Retinal pigment epithelial cell (primary cell): ENCODE results near the gene SLC49A3.
"Not testable (repeated sequence)": the region's sequence is repeated elsewhere in the genome, so short reads cannot be mapped to it uniquely, and the experiment has no call there.

ENCODE experiments used
- DNase-seq: peaks from one replicate; pipeline ENCODE4 v3.0.0-alpha.2; 2010; ENCODE audit warnings: low read depth
- H3K4me3 ChIP-seq: 2 replicates; pipeline ENCODE4 v1.5.1; 2011; ENCODE audit warnings: mild to moderate bottlenecking, low read length, control low read depth, moderate library complexity
- TF ChIP-seq, protein P1 (sequence below): conservative IDR thresholded peaks from 2 replicates; pipeline ENCODE4 v1.5.1; 2011; ENCODE audit warnings: low read depth, low read length, control low read depth, inconsistent platforms

SLC49A3 gene

GRCh38 chr4:674172-675035, 14.5 kb downstream of the SLC49A3 start, which contains the start of the genes ATP5ME and MYL5:
Gene ATP5ME (minus strand): TSS chr4:674276. CDS start chr4:674247, 29 bp downstream.
Gene MYL5 (plus strand): TSS chr4:674542. CDS start chr4:678027, 3,485 bp downstream.
- H3K4me3 ChIP-seq = peak within 1 kb of the TSS; percentile 80
- peak; percentile 83 for DNase-seq
- TF ChIP-seq, protein P1, sequence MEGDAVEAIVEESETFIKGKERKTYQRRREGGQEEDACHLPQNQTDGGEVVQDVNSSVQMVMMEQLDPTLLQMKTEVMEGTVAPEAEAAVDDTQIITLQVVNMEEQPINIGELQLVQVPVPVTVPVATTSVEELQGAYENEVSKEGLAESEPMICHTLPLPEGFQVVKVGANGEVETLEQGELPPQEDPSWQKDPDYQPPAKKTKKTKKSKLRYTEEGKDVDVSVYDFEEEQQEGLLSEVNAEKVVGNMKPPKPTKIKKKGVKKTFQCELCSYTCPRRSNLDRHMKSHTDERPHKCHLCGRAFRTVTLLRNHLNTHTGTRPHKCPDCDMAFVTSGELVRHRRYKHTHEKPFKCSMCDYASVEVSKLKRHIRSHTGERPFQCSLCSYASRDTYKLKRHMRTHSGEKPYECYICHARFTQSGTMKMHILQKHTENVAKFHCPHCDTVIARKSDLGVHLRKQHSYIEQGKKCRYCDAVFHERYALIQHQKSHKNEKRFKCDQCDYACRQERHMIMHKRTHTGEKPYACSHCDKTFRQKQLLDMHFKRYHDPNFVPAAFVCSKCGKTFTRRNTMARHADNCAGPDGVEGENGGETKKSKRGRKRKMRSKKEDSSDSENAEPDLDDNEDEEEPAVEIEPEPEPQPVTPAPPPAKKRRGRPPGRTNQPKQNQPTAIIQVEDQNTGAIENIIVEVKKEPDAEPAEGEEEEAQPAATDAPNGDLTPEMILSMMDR = peak; percentile 79

- no peak for DNase-seq
- H3K4me3 ChIP-seq = peak overlapping the region; percentile 80
- TF ChIP-seq, protein P1 = no peak
Observed at GRCh38 chr4:673349-674091, 15.4 kb downstream of the SLC49A3 start.

GRCh38 chr4:671769-672168, 17.2 kb downstream of the SLC49A3 start:
- H3K4me3 ChIP-seq = no peak overlapping the region
- DNase-seq = no peak
- TF ChIP-seq, protein P1 = no peak

DNA sequence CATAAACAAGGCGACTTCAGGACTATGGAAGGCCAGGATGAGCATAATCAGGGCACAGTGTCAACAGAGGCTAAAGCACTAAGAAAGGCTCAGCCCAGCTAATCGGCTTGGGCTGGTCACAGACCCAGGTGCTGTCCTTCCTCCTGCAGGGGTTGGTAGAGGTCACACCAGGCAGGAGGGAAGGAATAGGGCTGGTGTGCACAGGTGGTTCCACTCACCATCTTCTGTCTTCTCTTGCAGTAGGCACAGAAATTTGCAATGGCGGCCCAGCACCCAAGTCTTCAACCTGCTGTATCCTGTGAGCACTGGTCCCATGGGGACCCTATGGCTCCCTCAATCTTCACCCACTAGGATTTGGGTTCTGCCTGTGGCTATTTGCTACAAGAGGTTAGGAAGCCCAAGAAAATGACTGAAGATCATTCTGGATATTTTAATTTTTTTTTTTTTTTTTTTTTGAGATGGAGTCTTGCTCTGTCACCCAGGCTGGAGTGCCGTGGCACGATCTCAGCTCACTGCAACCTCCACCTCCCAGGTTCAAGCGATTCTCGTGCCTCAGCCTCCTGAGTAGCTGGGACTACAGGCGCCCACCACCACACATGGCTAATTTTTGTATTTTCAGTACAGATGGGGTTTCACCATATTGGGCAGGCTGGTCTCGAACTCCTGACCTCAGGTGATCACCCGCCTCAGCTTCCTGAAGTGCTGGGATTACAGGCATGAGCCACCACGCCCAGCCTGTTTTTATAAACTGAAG, 19.0 kb downstream of the SLC49A3 start:
- not testable (repeated sequence) for DNase-seq, H3K4me3 ChIP-seq

- H3K4me3 ChIP-seq, DNase-seq: not testable (repeated sequence)
Observed at GRCh38 chr4:668219-668618, 20.7 kb downstream of the SLC49A3 start.

GRCh38 chr4:667545-667925, 21.4 kb downstream of the SLC49A3 start:
- H3K4me3 ChIP-seq = no peak overlapping the region
- TF ChIP-seq, protein P1 = no peak
- DNase-seq = no peak

GRCh38 chr4:666822-667544, 22.0 kb downstream of the SLC49A3 start:
- TF ChIP-seq, protein P1 = no peak
- DNase-seq = no peak
- no peak overlapping the region for H3K4me3 ChIP-seq
